C4-2B (cell line): ENCODE measurements around the gene C18orf63.

ENCODE experiments used
- H3K27ac ChIP-seq: fragments of 450-650 bp; 2 replicates; pipeline ENCODE4 v1.5.1; 2017
- ZFX ChIP-seq: fragments of 450-650 bp; IDR thresholded peaks from 2 replicates; pipeline ENCODE4 v1.6.1; 2017
- TF ChIP-seq, protein P1 (sequence below): fragments of 450-650 bp; conservative IDR thresholded peaks from 2 replicates; pipeline ENCODE4 v1.5.1; 2017; ENCODE audit warnings: mild to moderate bottlenecking

C18orf63 gene

DNA sequence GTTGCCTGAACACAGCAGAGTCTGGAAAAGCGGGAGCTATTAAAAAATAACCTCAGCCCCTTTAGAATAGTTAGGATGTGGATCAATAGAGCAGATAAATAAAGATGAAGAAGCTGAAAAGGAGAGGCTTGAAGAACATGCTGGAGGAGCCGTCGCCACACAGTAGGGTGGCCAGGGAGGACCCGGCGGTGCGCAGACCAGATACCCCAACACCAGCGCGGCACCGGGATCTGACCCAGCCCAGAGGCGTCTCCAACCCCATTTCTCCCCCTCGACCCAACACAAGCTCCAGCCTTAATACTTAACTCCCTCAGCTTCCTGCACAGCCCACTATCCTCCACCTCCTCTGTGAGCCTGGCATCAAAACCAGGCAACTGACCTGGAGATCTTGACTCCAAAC lies 39.9 kb upstream of the C18orf63 start:
- no peak for TF ChIP-seq ZFX
- TF ChIP-seq, protein P1, sequence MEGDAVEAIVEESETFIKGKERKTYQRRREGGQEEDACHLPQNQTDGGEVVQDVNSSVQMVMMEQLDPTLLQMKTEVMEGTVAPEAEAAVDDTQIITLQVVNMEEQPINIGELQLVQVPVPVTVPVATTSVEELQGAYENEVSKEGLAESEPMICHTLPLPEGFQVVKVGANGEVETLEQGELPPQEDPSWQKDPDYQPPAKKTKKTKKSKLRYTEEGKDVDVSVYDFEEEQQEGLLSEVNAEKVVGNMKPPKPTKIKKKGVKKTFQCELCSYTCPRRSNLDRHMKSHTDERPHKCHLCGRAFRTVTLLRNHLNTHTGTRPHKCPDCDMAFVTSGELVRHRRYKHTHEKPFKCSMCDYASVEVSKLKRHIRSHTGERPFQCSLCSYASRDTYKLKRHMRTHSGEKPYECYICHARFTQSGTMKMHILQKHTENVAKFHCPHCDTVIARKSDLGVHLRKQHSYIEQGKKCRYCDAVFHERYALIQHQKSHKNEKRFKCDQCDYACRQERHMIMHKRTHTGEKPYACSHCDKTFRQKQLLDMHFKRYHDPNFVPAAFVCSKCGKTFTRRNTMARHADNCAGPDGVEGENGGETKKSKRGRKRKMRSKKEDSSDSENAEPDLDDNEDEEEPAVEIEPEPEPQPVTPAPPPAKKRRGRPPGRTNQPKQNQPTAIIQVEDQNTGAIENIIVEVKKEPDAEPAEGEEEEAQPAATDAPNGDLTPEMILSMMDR = no peak
- no peak overlapping the region for H3K27ac ChIP-seq

DNA sequence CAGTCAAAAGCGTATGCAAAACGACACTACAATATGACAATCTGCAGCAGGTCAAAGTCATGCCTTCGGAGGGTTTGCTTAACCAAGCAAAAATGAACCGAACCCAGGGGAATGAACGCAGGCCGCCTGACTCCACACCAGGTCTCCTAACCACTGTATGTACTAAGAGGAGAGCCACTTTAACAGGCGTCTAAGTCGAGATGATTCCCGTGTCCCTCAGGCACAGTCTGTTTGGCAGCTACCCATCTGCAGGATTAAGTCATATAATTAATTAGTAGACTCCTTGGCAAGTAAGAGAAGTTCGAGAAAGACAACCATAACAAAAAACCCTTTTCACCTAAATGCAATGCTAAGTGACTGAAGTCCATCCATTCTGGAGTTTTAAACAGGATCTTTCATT lies 39.0 kb upstream of the C18orf63 start:
- TF ChIP-seq, protein P1 = no peak
- no peak for TF ChIP-seq ZFX
- no peak overlapping the region; the same call in 1 of the 2 replicates for H3K27ac ChIP-seq

DNA sequence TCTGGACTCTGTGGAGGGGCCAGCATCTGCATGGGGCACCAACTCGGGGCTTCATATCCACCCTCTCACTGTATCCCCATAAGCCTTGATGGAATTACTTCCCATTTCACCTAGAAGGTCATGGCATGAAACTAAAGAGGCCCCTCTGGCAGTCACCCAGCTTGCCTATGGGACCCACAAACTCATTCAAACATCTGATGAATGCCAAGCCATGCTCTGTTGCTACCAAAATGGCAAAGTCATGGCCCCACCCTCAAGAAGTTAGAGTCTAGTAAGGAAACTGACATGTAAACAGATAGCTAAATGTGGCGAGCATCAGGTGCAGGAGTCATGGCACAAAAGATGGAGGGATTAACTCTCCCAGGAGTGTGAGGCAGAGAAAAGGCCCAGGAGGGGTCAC lies 38.3 kb upstream of the C18orf63 start:
- peak overlapping the region; percentile 31; the same call in 1 of the 2 replicates for H3K27ac ChIP-seq
- no peak for TF ChIP-seq ZFX
- TF ChIP-seq, protein P1 = no peak

DNA sequence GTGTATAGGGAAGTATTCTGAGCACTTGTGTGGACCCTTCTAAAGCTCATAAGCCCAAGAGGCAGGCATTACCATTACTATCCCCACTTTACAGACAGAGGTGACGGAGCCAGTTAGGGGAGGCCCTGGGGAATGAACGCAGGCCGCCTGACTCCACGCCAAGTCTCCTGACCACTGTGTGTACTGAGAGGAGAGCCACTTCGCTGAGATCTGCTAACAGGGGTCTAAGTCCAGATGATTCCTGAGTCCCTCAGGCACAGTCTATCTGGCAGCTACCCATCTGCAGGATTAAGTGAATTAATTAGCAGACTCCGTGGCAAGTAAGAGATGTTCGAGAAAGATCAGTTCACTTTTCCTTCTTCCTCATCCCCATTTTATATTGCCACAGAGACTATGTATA lies 37.6 kb upstream of the C18orf63 start:
- peak overlapping the region; percentile 31 for H3K27ac ChIP-seq
- no peak for TF ChIP-seq ZFX
- TF ChIP-seq, protein P1 = no peak

DNA sequence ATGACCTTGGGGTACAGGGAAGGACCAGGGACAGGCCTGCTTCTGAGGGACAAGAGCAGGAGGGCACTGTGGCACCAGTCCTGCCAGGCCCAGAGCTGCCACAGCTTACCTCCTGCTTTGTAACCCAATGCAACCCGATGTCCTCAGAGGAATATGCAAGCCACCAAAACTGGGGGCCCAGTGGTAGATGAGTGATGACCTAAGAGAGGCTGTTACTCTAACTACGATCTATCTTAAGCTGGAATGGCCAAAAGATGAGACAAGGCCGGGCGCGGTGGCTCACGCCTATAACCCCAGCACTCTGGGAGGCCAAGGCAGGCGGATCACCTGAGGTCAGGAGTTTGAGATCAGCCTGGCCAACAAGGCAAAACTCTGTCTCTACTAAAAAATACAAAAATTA lies 36.7 kb upstream of the C18orf63 start:
- TF ChIP-seq, protein P1 = no peak
- no peak for TF ChIP-seq ZFX
- peak overlapping the region; percentile 46 for H3K27ac ChIP-seq

DNA sequence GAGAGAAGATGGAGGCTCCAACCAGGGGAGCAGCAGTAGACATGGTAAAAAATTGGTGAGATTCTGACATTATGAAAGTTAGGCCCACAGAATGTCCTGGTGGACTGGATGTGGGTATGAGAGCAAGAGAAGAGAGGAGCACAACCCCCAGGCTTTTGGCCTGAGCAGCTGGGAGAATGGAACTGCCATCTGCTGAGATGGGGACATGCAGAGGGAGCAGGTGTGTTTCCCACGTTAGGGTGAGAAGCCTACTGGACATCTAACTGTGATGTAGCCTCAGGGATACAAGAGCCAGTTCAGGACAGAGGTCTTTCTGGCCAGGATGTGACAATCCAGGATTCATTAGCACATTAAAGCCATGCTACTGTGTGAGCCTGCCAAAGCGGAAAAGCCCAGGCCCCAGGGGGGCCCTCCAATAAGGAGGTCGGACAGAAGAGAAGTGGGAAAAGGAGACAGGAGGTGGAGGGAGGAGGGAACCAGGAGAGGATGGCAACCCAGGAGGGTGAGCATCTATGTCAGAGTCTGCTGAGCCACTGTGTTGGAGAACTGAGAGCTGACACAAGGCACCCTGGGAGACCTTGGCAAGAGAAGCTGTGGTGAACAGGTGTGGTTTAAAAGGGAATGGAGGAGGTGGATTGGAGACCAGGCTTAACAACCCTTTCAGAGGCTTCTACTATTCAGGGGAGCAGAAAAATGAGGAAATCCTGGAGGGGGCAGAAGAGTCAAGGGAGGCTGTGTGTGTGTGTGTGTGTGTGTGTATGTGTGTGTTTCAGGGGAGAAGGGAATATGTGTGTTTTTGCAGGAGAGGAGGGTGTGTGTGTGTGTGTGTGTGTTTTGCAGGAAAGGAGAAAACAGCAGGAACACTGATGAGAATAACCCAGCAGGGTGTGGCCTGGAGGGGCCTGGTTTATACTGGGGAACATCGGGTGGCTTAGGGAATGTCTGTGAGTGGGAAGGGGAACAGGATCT lies 34.3 kb upstream of the C18orf63 start:
- peak overlapping the region; percentile 100 for H3K27ac ChIP-seq
- TF ChIP-seq ZFX = no peak
- TF ChIP-seq, protein P1 = no peak

DNA sequence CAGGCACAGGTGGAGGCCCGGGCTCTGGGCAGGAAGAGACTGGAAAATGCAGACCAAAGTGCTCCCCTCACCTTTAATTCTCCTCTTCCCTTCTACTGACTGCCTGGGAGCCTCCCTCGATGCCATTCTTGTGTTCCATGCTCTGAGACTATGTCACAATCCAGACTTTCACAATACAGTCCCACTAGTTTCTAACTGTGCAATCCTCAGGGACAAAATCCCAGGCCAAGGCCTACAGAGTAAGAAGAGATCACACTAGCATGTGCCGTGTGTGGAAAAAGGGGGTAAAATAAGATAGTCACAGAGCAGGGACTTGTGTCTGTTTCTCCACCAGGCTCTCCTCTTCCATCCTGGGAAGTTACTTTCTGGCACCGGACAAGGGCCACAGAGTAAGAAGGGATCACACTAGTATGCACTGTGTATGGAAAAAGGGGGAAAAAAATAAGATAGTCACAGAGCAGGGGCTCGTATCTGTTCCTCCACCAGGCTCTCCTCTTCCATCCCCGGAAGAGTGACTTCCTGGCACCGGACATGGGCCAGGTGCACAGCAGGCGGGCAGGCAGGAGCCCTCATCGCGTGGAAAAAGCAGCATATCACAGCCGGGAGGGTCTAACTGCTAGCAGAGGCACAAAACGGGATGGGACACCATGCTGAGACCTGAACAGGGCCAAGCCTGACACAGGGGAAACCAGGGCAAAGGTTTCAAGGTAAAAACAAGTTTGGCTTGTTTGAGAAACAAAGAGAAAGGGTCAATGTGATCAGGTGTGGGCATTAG lies 33.5 kb upstream of the C18orf63 start:
- peak overlapping the region; percentile 100 for H3K27ac ChIP-seq
- TF ChIP-seq, protein P1 = no peak
- 0 out of 2 replicates have a peak, but pooled peaks have one; percentile 22 for TF ChIP-seq ZFX
